Effector memory CD8-positive, alpha-beta T cell (primary cell): ENCODE data around the gene PALD1.

Experiments
- ATAC-seq: fragments of 150-1000 bp; cut with Tn5 transposase; replicated peaks from 2 replicates; pipeline ENCODE4 v1.10.0; 2021; ENCODE audit warnings: mild to moderate bottlenecking, moderate library complexity
- DNase-seq, 3 experiments: peaks; one replicate each; pipeline ENCODE4 v3.0.0; 2021
- H3K27ac Mint-ChIP-seq, 2 donors: one replicate each; pipeline ENCODE4 v1.8.0; 2022; ENCODE audit warnings: mild to moderate bottlenecking in 2 of 2, mixed read lengths in 2 of 2, moderate library complexity in 2 of 2
- H3K27me3 Mint-ChIP-seq, 2 donors: one replicate each; pipeline ENCODE4 v1.8.0; 2022; ENCODE audit warnings: mixed read lengths in 2 of 2
- H3K36me3 Mint-ChIP-seq: one replicate; pipeline ENCODE4 v1.8.0; 2022; ENCODE audit warnings: mild to moderate bottlenecking, moderate library complexity, mixed read lengths; ENCODE audit not compliant: insufficient read depth
- H3K4me1 Mint-ChIP-seq, 2 donors: one replicate each; pipeline ENCODE4 v1.8.0; 2022; ENCODE audit warnings: low read depth in 2 of 2, mixed read lengths in 2 of 2
- H3K4me3 Mint-ChIP-seq, 2 donors: one replicate each; pipeline ENCODE4 v1.8.0; 2022; ENCODE audit warnings: mild to moderate bottlenecking in 2 of 2, mixed read lengths in 2 of 2, moderate library complexity in 2 of 2
- H3K9me3 Mint-ChIP-seq, 2 donors: one replicate each; pipeline ENCODE4 v1.8.0; 2022; ENCODE audit warnings: mixed read lengths in 2 of 2

The PALD1 gene

DNA sequence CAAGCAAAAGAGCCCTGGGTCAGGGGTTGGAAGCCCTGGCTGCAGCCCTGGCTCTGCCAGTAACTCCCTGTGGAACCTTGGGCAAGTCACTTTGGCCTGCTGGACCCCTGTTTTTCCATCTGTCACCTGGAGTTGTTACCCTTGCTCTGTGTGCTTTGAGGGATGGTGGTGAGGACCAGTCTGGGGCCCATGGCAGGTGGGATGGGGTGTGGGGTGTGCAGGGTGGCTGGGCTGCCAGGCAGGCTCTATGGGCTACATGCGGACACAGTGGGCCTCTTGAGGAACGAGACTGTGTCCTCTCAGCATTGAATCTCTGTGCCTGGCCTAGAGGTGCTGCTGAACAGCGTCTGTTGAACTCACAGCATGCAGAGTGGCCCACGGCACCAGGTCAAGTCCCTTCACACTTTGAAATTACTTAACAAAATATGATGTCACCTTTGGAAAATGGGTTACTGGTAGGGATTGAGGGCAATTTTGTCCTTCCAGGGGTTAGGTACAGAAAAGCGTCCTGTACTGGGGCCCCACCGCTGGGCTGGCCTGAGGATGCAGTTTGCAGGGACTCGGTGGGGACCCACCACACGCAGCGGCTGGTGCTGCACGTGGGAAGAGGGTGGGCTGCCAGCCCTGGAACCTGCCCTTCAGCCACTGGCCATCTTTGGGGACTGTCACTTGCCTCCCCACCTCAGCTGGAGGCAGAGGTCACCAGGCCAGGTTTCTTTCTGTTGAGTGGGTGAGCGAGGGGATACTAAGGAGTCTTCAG, 78.7 kb downstream of the PALD1 start:
- peaks cover 29 to 30% of the 10 kb centered on the region in 2 donors for H3K4me1 Mint-ChIP-seq
- H3K36me3 Mint-ChIP-seq: peaks cover 4% of the 10 kb centered on the region
- DNase-seq (no peak), ATAC-seq (no peak)
- no peaks in the 10 kb centered on the region for H3K9me3 Mint-ChIP-seq
- no peaks in the 10 kb centered on the region for H3K27me3 Mint-ChIP-seq
- no peak overlapping the region for H3K27ac Mint-ChIP-seq
- no peak overlapping the region for H3K4me3 Mint-ChIP-seq

- Mint-ChIP-seq H3K27ac (no peak overlapping the region), H3K4me3 (no peak overlapping the region)
Measured at GRCh38 chr10:70557876-70558275, 79.3 kb downstream of the PALD1 start.

DNA sequence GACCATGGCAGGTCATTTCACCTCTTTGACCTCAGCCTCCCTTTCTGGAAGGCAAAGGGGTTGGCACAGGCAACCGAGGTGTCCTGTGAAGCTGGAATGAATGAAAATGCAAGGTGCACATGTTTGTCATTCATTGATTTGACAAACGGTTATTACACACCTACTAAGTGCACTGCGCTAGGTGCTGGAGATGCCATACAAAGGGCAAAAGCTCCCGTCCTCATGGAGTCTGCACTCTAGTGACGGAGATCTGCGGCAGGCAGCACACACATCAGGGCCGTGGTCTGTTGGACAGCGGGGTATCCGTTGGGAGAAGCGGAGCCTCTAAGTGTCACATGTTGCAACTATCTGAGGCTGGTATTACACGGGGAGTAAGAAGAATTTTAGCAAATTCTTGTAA, 79.7 kb downstream of the PALD1 start:
- Mint-ChIP-seq H3K4me1 (peaks cover 31 to 34% of the 10 kb centered on the region in 2 donors), H3K9me3 (no peaks in the 10 kb centered on the region), H3K27ac (no peak overlapping the region), H3K27me3 (no peaks in the 10 kb centered on the region), H3K36me3 (no peaks in the 10 kb centered on the region), H3K4me3 (peak overlapping the region; percentile 76 to 86)
- no peak for DNase-seq
- ATAC-seq: no peak

More at GRCh38 chr10:70557876-70558275, 79.3 kb downstream of the PALD1 start:
- DNase-seq: no peak
- no peak for ATAC-seq
- peaks cover 29 to 30% of the 10 kb centered on the region in 2 donors for H3K4me1 Mint-ChIP-seq
- H3K27me3 Mint-ChIP-seq: no peaks in the 10 kb centered on the region
- no peaks in the 10 kb centered on the region for H3K9me3 Mint-ChIP-seq
- H3K36me3 Mint-ChIP-seq: peaks cover 4% of the 10 kb centered on the region

GRCh38 chr10:70558871-70559810, 80.6 kb downstream of the PALD1 start:
- Mint-ChIP-seq H3K4me3 (peak overlapping the region; percentile 76 to 86), H3K9me3 (no peaks in the 10 kb centered on the region), H3K36me3 (no peaks in the 10 kb centered on the region), H3K27me3 (no peaks in the 10 kb centered on the region), H3K4me1 (peaks cover 34 to 38% of the 10 kb centered on the region in 2 donors), H3K27ac (peak overlapping the region; percentile 60 to 83)
- peak; percentile 92 for ATAC-seq
- DNase-seq: peak; percentile 78 to 88 (median 79)

- no peaks in the 10 kb centered on the region for H3K36me3 Mint-ChIP-seq
- H3K9me3 Mint-ChIP-seq: no peaks in the 10 kb centered on the region
- DNase-seq (no peak), ATAC-seq (no peak)
- no peaks in the 10 kb centered on the region for H3K27me3 Mint-ChIP-seq
- peak overlapping the region; percentile 76 to 86 for H3K4me3 Mint-ChIP-seq
- H3K4me1 Mint-ChIP-seq: peaks cover 38% of the 10 kb centered on the region in 2 donors
- H3K27ac Mint-ChIP-seq: peak overlapping the region; percentile 60 to 83
Measured at GRCh38 chr10:70559861-70560260, 81.3 kb downstream of the PALD1 start.

DNA sequence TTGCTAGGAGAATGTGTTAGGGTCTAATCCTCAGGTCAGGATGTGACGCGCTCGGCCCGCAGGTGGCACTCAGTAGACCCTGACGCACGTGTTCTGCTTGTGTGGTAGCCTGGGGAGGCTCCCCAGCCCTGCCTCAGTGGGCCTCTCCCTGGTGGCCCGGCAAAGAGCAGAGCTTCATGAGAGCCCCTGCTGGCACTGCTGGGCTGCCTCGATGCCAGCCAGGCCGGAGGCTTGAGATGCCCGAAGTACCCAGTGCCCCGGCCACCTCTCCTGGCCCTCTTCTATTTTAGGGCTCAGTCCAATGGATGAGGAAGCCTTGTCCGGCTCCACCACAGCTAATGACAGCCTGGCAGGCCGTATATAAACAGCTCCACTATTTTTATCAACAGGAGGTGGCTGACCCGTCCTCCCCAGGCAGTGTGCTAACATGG, 82.0 kb downstream of the PALD1 start:
- no peak for ATAC-seq
- H3K9me3 Mint-ChIP-seq: no peaks in the 10 kb centered on the region
- H3K4me1 Mint-ChIP-seq: peaks cover 42 to 43% of the 10 kb centered on the region in 2 donors
- no peaks in the 10 kb centered on the region for H3K27me3 Mint-ChIP-seq
- no peak for DNase-seq
- H3K27ac Mint-ChIP-seq: peak overlapping the region in 1 of 2 donors; percentile 60
- no peaks in the 10 kb centered on the region for H3K36me3 Mint-ChIP-seq
- H3K4me3 Mint-ChIP-seq: no peak overlapping the region

- Mint-ChIP-seq H3K27me3 (no peaks in the 10 kb centered on the region), H3K4me1 (peaks cover 44% of the 10 kb centered on the region in 2 donors), H3K9me3 (no peaks in the 10 kb centered on the region), H3K36me3 (no peaks in the 10 kb centered on the region), H3K4me3 (no peak overlapping the region), H3K27ac (peak overlapping the region in 1 of 2 donors; percentile 79)
- DNase-seq (no peak), ATAC-seq (no peak)
Measured at GRCh38 chr10:70561070-70561469, 82.5 kb downstream of the PALD1 start.

DNA sequence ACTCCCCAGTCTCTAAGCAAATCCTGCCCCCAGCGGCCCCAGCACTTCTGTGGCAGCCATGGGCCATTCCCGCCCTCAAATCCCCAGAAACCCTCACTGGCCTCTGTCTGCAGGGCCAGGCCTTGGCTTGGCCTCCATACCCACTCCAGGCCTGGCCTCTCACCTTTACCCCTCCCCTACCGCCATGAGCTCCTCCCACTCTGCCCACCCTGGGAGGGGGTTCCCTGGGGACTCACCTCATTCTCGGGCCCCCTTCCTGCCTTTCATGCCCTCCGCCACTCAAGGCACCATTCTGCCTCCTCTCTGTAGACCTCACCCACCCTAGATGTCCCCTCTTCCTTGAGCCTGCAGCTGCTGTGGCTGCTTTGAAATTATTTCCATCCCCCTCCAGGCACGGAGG, 83.0 kb downstream of the PALD1 start:
- ATAC-seq (no peak), DNase-seq (no peak)
- H3K4me1 Mint-ChIP-seq: peaks cover 44 to 47% of the 10 kb centered on the region in 2 donors
- peak overlapping the region; percentile 72 to 79 for H3K27ac Mint-ChIP-seq
- H3K9me3 Mint-ChIP-seq: no peaks in the 10 kb centered on the region
- H3K27me3 Mint-ChIP-seq: no peaks in the 10 kb centered on the region
- no peaks in the 10 kb centered on the region for H3K36me3 Mint-ChIP-seq
- H3K4me3 Mint-ChIP-seq: no peak overlapping the region

- peak overlapping the region; percentile 72 to 79 for H3K27ac Mint-ChIP-seq
- no peak for DNase-seq
- H3K4me1 Mint-ChIP-seq: peaks cover 44 to 50% of the 10 kb centered on the region in 2 donors
- peaks cover 3% of the 10 kb centered on the region for H3K36me3 Mint-ChIP-seq
- ATAC-seq: no peak
- H3K9me3 Mint-ChIP-seq: no peaks in the 10 kb centered on the region
- H3K4me3 Mint-ChIP-seq: peak overlapping the region in 1 of 2 donors; percentile 23
- H3K27me3 Mint-ChIP-seq: no peaks in the 10 kb centered on the region
Measured at GRCh38 chr10:70562036-70562755, 83.6 kb downstream of the PALD1 start.

DNA sequence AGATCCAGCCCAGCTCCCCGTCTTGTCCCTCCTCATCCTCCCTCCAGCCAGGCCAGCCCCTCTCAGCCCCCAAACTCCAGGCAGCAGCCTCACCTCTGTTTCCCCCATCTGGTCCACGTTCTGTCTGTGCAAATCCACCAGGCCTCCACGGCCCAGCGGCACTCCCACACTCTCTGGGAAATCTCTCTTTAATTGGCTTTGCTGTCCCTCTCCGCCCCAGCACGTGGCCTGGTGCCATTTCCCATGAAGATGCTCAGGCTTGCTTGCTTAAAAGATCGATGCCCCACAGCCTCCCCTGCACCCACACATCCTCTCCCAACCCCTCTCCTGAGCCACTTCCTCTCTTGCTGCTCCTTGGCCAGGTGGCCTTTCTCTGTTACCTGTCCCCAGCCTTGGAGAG, 84.7 kb downstream of the PALD1 start:
- Mint-ChIP-seq H3K4me1 (peaks cover 43 to 47% of the 10 kb centered on the region in 2 donors), H3K27ac (peak overlapping the region in 1 of 2 donors; percentile 63), H3K27me3 (no peaks in the 10 kb centered on the region)

DNA sequence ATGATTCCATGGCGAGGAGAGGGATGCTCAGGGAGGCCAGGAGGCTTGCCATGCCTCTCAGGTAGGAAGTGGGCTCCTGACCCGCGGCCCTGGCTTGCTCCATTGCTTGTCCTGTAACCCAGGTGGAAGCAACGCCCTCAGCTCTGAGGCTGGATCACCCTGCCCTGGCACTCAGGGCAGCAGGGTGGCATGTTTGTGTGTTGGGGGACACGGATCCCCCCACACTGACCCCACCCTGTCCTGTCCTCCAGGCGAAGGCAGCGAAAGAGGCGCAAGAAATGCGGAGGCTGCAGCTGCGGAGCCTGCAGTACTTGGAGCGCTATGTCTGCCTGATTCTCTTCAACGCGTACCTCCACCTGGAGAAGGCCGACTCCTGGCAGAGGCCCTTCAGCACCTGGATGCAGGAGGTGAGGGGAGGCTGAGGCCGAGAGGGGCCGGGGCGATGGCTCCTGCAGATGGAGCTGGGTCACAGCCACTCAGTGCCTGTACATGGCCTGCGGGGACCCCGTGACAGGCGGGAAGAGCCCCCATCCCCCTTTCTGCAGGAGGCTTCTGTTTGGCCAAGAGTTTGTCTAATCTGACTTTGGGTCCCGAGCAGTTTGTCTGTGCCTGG, 85.7 kb downstream of the PALD1 start:
- Mint-ChIP-seq H3K27me3 (no peaks in the 10 kb centered on the region), H3K4me1 (peaks cover 35 to 41% of the 10 kb centered on the region in 2 donors), H3K27ac (peak overlapping the region in 1 of 2 donors; percentile 44), H3K9me3 (no peaks in the 10 kb centered on the region), H3K36me3 (peaks cover 3% of the 10 kb centered on the region), H3K4me3 (no peak overlapping the region)
- DNase-seq (no peak), ATAC-seq (no peak)

More for the DNA sequence above, 84.7 kb downstream of the PALD1 start:
- Mint-ChIP-seq H3K36me3 (peaks cover 3% of the 10 kb centered on the region), H3K4me3 (no peak overlapping the region), H3K9me3 (no peaks in the 10 kb centered on the region)
- DNase-seq: no peak
- ATAC-seq: no peak

GRCh38 chr10:70564901-70565351, 86.4 kb downstream of the PALD1 start:
- DNase-seq (peak in 1 of 3 experiments; percentile 17), ATAC-seq (peak; percentile 76)
- peaks cover 3% of the 10 kb centered on the region for H3K36me3 Mint-ChIP-seq
- H3K27me3 Mint-ChIP-seq: no peaks in the 10 kb centered on the region
- H3K4me3 Mint-ChIP-seq: no peak overlapping the region
- peak overlapping the region; percentile 44 to 80 for H3K27ac Mint-ChIP-seq
- peaks cover 33 to 38% of the 10 kb centered on the region in 2 donors for H3K4me1 Mint-ChIP-seq
- H3K9me3 Mint-ChIP-seq: no peaks in the 10 kb centered on the region
